GM18505 (cell line): ENCODE data around the gene PDCL3.

Experiments used
- ATAC-seq: cut with Tn5 transposase; IDR thresholded peaks from one replicate; pipeline ENCODE4 v1.9.1; 2021; ENCODE audit not compliant: unreplicated experiment
- POLR2A ChIP-seq: IDR thresholded peaks from 4 replicates; pipeline ENCODE4 v1.6.1; 2011; ENCODE audit warnings: borderline replicate concordance; ENCODE audit not compliant: insufficient read depth, insufficient read length; ENCODE audit errors: extremely low read depth

PDCL3 gene

DNA sequence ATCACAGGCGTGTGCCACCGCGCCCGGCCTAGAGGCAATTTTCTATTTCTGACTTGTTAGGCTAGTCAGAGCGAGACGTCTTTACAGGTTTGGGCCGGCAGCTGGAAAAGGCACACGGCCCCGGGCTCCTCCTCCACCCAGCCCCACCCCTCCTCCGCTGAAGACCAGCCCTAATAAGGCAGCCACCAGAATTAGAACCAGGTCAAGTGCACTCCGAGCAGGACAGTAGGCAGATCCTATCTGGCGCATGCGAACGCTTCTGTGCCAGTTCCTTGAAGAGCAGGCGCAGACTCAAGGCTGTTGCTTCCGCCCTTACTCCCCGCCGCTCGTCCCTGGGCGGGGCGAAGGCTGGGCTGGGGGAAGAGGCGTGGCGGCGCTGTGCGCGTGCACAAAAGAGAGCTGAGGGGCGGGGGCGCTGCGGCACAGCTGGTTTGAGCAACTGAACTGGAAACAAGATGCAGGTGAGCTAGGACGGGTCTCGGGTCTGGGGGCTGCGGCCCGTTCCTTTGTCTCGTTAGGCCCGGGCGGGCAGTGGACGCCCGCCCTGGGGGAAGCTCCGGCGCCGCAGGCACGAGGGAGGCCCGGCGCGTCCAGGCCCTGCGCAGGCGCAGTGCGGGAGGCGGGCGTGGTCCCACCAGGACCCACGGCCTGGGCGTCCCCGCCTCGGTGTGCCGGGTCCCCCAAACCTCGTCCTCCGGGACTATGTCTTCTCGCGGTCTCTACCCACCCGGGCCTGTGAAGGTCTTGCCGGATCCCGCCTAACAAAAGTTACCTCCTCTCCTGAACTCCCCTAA lies at the start of gene PDCL3:
Gene PDCL3, plus strand, starts transcription at position 381 of the 794 bp plus-strand sequence. Its CDS starts 75 bp downstream, at position 456.
- peak; percentile 68 for TF ChIP-seq POLR2A
- ATAC-seq = peak; percentile 91

- no peak for TF ChIP-seq POLR2A
- no peak for ATAC-seq
Observed at GRCh38 chr2:100513650-100514049, 49.1 kb upstream of the PDCL3 start.

- no peak for TF ChIP-seq POLR2A
- no peak for ATAC-seq
Observed at GRCh38 chr2:100517556-100517955, 45.2 kb upstream of the PDCL3 start.

- no peak for TF ChIP-seq POLR2A
- ATAC-seq = no peak
Observed at GRCh38 chr2:100518801-100519200, 44.0 kb upstream of the PDCL3 start.

DNA sequence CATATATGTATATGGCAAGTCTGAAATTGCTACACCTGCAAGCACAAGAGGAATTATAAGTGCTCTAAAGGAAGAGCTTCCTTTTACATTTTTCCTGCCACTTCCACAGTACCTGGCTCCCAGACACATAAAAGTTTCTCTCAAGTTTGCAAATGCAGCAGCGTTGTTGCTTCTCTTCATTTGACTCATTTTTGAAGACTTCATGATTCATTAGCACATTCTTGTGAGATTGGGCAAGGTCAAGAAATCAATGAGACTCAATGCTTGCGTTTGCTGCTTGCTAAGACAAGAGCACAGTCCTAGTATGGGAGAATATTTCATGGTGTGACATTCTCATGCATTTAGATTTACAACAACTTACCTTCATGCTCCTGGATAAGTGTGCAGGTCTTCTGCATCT lies 42.6 kb upstream of the PDCL3 start:
- no peak for ATAC-seq
- no peak for TF ChIP-seq POLR2A

GRCh38 chr2:100522430-100522829 lies 40.4 kb upstream of the PDCL3 start:
- no peak for ATAC-seq
- no peak for TF ChIP-seq POLR2A

GRCh38 chr2:100524331-100524730 lies 38.5 kb upstream of the PDCL3 start:
- no peak for ATAC-seq
- TF ChIP-seq POLR2A = no peak

DNA sequence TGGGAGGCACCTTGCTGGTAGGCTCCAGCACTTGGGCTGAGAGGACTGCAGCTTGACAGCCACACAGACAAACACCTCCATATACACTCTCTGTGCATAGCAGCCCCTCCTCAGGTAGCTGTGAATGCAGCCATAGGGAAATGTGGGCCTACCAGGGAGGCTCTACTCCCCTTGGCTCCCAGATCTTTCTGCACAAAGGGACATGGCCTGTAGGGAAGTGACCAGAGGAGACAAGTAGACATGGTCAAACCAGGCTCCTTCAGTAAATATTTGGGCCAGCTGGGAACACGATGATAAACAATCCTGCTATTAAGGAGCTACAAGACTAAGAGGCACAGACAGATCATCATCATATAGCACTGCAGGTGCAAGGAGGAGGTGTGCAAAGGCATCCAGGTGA lies 35.9 kb upstream of the PDCL3 start:
- TF ChIP-seq POLR2A = no peak
- ATAC-seq = no peak

GRCh38 chr2:100527440-100528015 lies 35.3 kb upstream of the PDCL3 start:
- no peak for TF ChIP-seq POLR2A
- ATAC-seq = no peak

DNA sequence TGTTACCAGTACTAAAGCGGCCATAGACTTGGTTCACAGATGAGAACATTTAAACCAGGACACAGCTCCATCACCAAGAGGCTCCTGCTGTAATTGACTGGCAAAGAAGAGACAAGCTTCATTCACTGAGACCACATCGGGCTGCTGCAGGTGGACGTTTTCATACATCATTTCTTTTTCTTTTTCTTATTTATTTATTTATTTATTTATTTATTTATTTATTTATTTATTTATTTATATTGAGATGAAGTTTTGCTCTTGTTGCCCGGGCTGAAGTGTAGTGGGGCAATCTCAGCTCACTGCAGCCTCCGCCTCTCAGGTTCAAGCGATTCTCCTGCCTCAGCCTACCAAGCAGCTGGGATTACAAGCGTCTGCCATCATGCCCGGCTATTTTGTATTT lies 33.6 kb upstream of the PDCL3 start:
- TF ChIP-seq POLR2A = no peak
- no peak for ATAC-seq

DNA sequence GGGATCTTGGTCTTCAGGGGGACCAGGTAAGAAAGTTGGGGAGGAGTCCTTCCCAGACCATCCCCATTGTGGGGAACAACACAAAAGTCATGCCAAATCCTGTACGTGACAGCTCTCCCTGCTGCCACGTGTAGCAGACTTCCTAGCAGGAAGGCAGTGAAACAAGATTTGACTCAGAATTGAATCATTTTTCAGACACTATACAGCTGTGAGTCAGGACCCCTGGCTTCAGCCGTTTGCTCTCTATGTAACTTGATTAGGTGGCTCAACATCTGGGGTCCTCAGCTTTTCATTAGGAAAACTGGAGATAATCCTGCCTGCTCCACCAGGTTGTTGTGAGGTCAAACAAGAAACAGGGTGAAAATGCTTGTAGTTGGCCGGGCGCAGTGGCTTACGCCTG lies 32.9 kb upstream of the PDCL3 start:
- no peak for TF ChIP-seq POLR2A
- ATAC-seq = no peak

DNA sequence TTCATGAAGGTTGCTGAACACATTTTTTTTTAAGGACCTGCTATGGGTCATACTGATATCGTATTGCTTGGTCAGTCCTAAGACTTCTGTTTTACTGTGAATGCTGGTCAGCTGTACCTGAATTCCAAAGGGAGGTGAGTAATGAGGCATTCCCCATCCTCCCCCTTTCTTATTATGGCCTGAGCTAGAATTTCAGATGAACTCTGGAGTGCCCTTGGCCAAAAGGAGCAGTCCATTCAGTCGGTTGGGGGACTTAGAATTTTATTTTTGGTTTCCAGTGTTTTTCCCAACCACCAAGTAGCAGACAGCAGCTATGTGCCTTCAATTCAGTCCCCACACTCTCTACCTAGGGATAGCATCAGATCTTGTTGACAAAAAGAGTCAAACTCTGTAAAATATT lies 26.9 kb upstream of the PDCL3 start:
- ATAC-seq = no peak
- no peak for TF ChIP-seq POLR2A

DNA sequence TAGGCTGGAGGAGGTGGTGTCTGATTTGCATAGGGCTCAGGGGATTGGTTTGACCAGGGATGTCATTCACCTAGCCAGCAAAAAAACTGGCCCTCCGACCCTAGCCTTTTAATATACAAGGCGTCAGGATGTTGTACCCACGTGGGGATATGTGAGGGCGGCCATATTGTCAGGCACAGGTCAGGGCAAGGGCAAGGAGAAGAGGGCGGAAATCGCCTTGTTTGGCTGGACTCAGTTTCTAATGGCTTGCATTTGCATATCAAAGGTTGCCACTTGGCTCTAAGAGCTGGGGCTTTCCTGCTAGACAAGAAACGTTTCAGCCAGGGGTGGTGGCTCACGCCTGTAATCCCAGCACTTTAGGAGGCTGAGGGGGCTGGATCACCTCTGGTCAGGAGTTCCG lies 24.9 kb upstream of the PDCL3 start:
- TF ChIP-seq POLR2A = no peak
- no peak for ATAC-seq

DNA sequence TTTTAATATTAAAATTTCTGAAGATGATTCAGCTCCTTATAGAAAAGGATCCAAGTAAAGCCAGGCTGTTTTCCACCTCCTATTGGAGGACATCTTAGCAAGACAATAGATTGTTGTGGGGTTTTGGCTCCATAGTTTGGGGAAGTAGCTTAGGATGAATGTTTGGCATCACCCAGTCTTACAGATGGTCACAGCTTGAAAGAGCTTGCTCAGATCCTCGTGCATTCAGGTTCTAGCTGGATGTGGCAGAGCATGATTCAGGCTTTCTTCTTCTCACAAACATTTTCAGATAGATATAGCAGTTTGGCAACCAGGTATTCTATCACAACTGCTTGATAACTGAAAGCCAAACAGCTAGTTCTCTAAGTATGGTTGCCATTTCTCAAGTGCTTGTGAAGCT lies 23.6 kb upstream of the PDCL3 start:
- no peak for ATAC-seq
- no peak for TF ChIP-seq POLR2A
